HG03432 (cell line): Measurements from ENCODE around the gene LIN37.
"Not testable (repeated sequence)": the region's sequence is repeated elsewhere in the genome, so short reads cannot be mapped to it uniquely, and the experiment has no call there.

Source experiments
- ATAC-seq: cut with Tn5 transposase; IDR thresholded peaks from one replicate; pipeline ENCODE4 v1.9.1; 2021; ENCODE audit warnings: mild to moderate bottlenecking, moderate library complexity; ENCODE audit not compliant: unreplicated experiment

LIN37 gene

GRCh38 chr19:35719402-35720162, 28.8 kb upstream of the LIN37 start:
- ATAC-seq: no peak

GRCh38 chr19:35720163-35720524, 28.2 kb upstream of the LIN37 start:
- ATAC-seq: no peak

- ATAC-seq: no peak
Measured at GRCh38 chr19:35720648-35721047, 27.7 kb upstream of the LIN37 start.

- ATAC-seq: no peak
Measured at GRCh38 chr19:35721374-35721773, 27.0 kb upstream of the LIN37 start.

- no peak for ATAC-seq
Measured at GRCh38 chr19:35722461-35722860, 25.9 kb upstream of the LIN37 start.

GRCh38 chr19:35722897-35723296, 25.5 kb upstream of the LIN37 start:
- no peak for ATAC-seq

GRCh38 chr19:35723671-35724070, 24.7 kb upstream of the LIN37 start:
- ATAC-seq: no peak

GRCh38 chr19:35724132-35724531, 24.2 kb upstream of the LIN37 start:
- ATAC-seq: not testable (repeated sequence)

- ATAC-seq: no peak
Measured at GRCh38 chr19:35724560-35724959, 23.8 kb upstream of the LIN37 start.

- no peak for ATAC-seq
Measured at GRCh38 chr19:35725216-35725861, 23.0 kb upstream of the LIN37 start.

- no peak for ATAC-seq
Measured at GRCh38 chr19:35727053-35727955, 21.1 kb upstream of the LIN37 start.

- ATAC-seq: no peak
Measured at GRCh38 chr19:35727956-35728706, 20.2 kb upstream of the LIN37 start.

- no peak for ATAC-seq
Measured at GRCh38 chr19:35729021-35729420, 19.4 kb upstream of the LIN37 start.

- ATAC-seq: no peak
Measured at GRCh38 chr19:35729763-35730162, 18.6 kb upstream of the LIN37 start.

- ATAC-seq: no peak
Measured at GRCh38 chr19:35730326-35730725, 18.1 kb upstream of the LIN37 start.

GRCh38 chr19:35731353-35731752, 17.0 kb upstream of the LIN37 start:
- ATAC-seq: no peak

GRCh38 chr19:35731779-35732405, 16.5 kb upstream of the LIN37 start:
- no peak for ATAC-seq

GRCh38 chr19:35732540-35733179, 15.7 kb upstream of the LIN37 start:
- ATAC-seq: no peak

- no peak for ATAC-seq
Measured at GRCh38 chr19:35733180-35734125, 14.9 kb upstream of the LIN37 start.
